Fibroblast of the aortic adventitia (primary cell): ENCODE measurements around the gene CLDN34. TPM values are rescaled to one million over a fixed set of nuclear protein-coding genes. Genes with fewer than 3 reads are reported as not detected.

ENCODE experiments used
- DNase-seq: peaks from one replicate; pipeline ENCODE4 v3.0.0-alpha.2; 2010; ENCODE audit warnings: low read depth
- H3K4me3 ChIP-seq: 2 replicates; pipeline ENCODE4 v1.5.1; 2011; ENCODE audit warnings: low read depth, mild to moderate bottlenecking, control low read depth, low read length, moderate library complexity
- total RNA-seq: library from RNA; depleted of rRNA; stranded (reverse); fragments of >200 nt; gene quantifications from 2 replicates; pipeline ENCODE4 v1.2.3, GENCODE V29; 2012; ENCODE audit warnings: low replicate concordance
- TF ChIP-seq, protein P1 (sequence below): IDR thresholded peaks from 2 replicates; pipeline ENCODE4 v1.5.1; 2011; ENCODE audit warnings: mild to moderate bottlenecking, low read length, control low read depth, inconsistent platforms; ENCODE audit not compliant: insufficient read depth

CLDN34 gene
- total RNA-seq, 1 donor = not detected

GRCh38 chrX:10006086-10006485 is 38.9 kb downstream of the CLDN34 start:
- no peak for DNase-seq
- TF ChIP-seq, protein P1, sequence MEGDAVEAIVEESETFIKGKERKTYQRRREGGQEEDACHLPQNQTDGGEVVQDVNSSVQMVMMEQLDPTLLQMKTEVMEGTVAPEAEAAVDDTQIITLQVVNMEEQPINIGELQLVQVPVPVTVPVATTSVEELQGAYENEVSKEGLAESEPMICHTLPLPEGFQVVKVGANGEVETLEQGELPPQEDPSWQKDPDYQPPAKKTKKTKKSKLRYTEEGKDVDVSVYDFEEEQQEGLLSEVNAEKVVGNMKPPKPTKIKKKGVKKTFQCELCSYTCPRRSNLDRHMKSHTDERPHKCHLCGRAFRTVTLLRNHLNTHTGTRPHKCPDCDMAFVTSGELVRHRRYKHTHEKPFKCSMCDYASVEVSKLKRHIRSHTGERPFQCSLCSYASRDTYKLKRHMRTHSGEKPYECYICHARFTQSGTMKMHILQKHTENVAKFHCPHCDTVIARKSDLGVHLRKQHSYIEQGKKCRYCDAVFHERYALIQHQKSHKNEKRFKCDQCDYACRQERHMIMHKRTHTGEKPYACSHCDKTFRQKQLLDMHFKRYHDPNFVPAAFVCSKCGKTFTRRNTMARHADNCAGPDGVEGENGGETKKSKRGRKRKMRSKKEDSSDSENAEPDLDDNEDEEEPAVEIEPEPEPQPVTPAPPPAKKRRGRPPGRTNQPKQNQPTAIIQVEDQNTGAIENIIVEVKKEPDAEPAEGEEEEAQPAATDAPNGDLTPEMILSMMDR = no peak
- H3K4me3 ChIP-seq = no peak overlapping the region

DNA sequence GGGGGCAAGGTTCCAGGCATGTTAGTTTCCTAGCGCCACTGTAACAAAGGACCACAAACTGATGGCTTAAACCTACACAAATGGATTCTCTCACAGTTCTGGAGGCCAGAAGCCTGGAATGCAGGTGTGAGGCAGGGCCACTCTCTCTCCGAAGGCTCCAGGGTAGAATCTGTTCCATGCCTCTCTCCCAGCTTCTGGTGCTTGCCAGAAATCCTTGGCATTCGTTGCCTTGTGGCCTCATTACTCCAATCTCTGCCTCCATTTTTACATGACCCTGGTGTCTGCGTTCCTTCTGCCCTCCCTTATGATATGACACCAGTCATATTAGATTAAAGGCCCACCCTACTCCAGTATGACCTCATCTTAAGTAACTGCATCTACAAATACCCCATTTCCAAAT is 39.6 kb downstream of the CLDN34 start:
- TF ChIP-seq, protein P1 = no peak
- H3K4me3 ChIP-seq = no peak overlapping the region
- DNase-seq = no peak

DNA sequence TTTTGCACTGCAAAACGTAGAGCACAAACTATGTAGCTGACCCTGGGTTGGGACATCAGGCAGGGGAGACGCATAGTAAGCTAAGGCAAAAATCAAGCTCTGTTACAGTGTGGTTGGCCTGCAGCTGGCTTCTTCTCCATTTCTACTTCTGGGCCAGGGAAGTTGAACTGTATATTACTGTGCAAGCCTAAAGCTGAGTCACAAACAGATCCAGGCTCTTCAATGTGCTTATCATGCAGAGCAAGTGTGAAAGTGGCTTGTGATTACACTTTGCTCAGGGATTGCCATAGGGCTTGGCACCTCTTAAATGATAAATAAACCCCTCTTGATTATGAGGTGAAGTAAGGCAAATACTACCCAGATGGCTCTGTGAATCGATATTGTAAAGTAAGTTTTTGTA is 40.5 kb downstream of the CLDN34 start:
- TF ChIP-seq, protein P1 = no peak
- peak; percentile 42 for DNase-seq
- no peak overlapping the region for H3K4me3 ChIP-seq

DNA sequence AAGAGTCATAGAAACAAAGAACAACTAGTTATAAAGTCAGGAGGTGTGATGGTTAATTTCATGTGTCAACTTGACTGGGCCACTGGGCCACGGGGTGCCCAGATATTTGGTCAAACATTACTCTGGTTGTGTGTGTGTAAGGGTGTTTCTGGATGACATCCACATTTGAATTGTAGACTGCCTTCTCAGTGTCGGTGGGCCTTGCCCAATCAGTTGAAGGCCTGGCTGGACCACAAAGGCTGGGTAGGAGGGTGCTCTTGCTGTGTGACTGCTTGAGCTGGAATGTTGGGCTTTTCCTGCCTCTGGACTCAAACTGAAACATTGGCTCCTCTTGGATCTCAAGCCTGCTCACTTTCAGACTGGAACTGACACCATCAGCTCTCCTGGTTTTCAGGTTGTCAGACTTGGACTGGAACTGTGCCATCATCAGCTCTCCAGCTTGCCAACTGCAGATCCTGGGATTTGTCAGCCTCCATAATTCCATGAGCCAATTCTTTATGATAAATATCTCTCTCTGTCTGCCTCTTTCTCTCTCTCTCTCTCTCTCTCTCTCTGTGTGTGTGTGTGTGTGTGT is 41.4 kb downstream of the CLDN34 start:
- TF ChIP-seq, protein P1 = no peak
- H3K4me3 ChIP-seq = no peak overlapping the region
- DNase-seq = peak; percentile 82

DNA sequence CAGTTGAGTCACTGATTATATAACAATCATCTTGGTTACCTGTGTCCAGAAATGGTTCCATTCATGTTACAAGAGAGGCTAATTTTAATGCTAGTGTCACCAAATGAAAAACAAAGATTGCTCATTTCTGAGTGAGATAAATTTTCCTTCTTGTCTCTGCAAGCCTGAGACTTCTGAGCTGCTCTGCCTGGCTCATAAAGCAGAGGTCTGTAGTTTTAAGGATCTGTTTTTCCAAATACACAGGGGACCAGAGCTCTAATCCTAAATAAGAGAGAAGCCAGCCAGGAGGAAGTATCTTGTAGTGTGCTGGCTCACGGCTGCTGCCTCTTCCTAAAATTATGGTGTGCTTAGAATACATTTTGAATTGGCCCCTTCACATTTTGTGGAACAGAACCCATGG is 42.6 kb downstream of the CLDN34 start:
- TF ChIP-seq, protein P1 = no peak
- H3K4me3 ChIP-seq = no peak overlapping the region
- DNase-seq = no peak

- DNase-seq = no peak
- no peak overlapping the region for H3K4me3 ChIP-seq
- TF ChIP-seq, protein P1 = no peak
Observed at GRCh38 chrX:10010686-10011085, 43.5 kb downstream of the CLDN34 start.
